GM19438 (cell line): ENCODE data around the gene PCK1.
"Not testable (repeated sequence)": the region's sequence is repeated elsewhere in the genome, so short reads cannot be mapped to it uniquely, and the experiment has no call there.

ENCODE experiments used
- ATAC-seq: cut with Tn5 transposase; IDR thresholded peaks from one replicate; pipeline ENCODE4 v1.9.1; 2021; ENCODE audit warnings: low read depth; ENCODE audit not compliant: unreplicated experiment

The PCK1 gene

DNA sequence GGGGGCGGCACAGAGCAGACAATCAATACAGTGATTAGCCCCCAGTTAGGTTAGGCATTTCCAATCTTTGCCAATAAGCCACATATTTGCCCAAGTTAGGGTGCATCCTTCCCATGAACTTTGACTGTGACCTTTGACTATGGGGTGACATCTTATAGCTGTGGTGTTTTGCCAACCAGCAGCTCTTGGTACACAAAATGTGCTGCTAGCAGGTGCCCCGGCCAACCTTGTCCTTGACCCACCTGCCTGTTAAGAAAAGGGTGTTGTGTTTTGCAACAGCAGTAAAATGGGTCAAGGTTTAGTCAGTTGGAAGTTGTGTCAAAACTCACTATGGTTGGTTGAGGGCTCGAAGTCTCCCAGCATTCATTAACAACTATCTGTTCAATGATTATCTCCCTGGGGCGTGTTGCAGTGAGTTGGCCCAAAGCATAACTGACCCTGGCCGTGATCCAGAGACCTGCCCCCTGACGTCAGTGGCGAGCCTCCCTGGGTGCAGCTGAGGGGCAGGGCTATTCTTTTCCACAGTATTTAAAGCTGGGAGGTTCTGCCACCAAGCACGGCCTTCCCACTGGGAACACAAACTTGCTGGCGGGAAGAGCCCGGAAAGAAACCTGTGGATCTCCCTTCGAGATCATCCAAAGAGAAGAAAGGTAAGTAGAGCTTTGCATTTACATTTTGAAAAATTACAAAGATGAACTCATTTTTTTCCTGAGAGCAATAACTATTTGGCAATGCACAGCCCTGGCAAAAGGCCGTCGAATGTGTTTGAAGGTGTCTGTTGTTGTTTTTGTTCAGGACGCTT, at the start of gene PCK1:
Gene PCK1, plus strand, starts transcription at position 557 of the 802 bp plus-strand sequence. CDS start 302 bp downstream, outside the sequence.
- ATAC-seq = no peak

DNA sequence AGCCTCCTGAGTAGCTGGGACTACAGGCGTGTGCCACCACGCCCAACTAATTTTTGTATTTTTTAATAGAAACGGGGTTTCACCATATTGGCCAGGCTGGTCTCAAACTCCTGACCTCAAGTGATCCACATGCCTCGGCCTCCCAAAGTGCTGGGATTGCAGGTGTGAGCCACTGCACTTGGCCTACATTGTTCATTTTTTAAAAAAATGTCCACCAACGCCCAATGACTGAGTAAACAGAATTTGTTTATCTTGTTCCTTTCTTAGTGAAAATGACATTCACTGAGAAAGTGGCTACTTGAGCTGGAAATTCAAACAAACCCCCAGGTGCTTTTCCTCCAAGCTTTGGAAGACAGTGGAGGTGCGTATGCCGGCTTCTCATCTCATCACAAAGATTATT, 49.2 kb upstream of the PCK1 start:
- not testable (repeated sequence) for ATAC-seq

DNA sequence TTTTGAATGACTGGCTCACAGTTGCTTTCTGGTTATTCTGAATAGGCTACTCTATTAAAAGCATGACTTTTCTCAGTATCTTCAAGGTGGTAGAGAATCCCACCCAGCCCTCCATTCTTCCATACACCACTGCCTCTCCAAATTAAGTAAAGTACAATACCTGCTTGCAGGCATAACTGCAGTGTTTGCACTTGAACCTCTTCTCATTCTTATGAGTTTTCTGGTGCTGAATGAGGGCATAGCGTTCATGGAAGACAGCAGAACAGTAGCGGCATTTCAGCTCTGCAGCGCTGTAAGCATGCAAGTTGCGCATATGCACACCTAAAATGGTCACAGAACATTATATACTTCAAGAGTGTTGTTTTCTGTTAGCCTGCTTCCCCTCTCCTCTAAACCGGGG, 48.5 kb upstream of the PCK1 start:
- ATAC-seq = no peak

DNA sequence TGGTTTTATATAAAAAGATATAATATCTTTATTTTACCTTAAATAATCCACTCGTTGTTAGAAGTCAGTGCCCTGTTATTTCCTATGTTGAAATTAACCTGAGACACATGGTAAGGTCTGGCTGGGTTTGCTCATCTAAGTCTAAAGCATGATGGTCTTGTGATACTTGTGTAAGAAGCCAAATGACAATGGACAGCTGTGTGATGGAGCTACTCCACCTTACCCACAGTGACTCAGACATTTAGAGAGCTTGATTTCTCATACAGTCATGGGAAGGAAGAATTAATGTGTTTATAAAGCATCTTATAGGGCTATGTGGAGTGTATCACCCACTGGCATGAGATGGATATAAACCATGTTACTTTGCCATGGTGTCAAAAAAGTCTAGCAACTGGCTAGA, 47.7 kb upstream of the PCK1 start:
- no peak for ATAC-seq

DNA sequence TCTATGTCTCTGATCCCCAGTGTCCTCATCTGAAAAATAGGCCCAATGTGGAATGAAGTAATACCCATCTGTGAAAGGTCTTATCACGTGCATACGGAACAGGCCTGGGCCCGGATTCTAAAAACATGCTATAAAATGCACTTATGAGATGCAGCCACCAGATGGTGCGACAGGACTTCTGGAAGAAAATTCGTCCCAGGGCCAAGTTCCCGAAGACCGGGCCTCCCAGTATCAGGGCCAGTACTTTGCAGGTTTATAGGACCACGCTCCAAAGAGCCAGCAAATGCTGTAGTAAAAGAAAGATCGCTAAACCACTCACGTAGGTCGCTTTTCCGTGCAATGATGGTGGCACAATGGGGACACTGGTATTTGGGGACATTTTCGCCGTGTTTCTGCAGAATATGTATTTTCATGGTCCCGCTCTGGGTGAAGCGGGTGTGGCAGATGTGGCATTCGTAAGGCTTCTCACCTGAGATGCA, 46.6 kb upstream of the PCK1 start:
- no peak for ATAC-seq

DNA sequence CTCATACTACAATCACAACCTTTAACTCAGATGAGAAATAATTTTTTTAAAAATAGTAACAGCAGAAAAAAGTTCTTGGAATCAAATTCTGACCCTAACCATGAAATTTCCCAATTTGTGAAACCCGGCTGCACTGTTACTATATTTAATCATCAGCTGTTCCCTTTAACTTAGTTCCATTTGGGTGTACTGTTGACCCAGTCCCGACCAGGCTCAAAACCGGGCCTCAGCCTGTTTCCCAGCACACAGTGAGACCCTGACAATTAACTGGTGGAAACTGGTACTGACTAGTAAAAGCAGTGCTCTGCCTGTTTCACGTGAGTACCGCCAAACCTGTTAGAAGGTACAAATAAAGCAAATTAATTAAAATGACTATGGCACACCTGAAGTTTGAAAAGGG, 43.0 kb upstream of the PCK1 start:
- no peak for ATAC-seq

DNA sequence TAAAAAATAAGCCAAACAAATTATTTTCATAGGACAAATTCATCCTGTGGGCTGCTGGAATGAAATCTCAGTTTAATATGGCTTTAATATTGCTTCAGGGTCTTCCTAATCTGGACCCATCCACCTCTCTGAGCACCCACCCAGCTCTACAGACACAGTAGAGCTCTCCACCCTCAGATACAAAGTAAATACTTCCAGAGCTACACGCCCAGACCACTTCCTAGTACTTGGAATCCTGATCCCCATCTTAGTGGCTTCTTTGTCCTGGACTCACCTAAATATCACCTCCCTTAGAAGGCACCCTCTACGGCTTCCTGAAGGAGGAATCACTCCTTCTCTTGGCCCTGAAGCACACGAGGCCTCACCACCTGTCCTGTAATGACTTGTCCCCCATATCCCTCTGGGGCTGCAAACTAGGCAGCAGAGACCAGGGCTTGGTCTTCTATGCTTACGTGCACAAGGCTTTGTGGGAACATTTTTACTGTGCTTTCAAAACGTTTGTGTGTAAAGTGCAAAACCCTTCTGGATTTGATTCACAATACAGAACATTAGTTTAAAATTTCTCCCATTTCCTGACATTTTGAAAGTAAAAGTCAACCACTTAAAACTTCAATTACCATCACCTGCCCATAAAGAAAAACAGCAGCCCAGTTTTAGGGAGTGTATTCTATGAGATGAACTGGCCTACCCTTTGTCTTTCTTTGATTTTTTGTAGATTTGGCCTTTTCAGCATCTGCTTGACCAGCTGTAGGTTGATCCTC, 38.4 kb upstream of the PCK1 start:
- no peak for ATAC-seq

DNA sequence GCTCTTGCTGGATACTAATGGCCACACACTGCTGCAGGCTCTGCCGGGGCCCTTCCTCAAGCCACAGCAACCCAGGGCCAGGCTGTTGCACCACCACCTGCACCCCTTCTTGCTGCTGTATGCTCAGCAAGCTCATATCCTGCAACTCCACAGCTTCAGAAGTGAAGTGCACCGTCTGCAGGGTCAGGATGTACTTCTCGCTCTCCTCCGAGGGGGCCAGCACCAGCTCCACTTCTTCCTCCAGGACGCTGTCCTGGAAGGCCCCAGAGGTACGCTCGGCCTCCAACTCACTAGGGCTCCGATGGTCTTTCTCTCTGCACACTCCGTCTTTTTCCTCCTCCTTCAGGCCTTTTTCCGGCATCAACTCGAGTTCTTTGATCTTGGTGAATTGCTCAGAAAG, 37.1 kb upstream of the PCK1 start:
- no peak for ATAC-seq

DNA sequence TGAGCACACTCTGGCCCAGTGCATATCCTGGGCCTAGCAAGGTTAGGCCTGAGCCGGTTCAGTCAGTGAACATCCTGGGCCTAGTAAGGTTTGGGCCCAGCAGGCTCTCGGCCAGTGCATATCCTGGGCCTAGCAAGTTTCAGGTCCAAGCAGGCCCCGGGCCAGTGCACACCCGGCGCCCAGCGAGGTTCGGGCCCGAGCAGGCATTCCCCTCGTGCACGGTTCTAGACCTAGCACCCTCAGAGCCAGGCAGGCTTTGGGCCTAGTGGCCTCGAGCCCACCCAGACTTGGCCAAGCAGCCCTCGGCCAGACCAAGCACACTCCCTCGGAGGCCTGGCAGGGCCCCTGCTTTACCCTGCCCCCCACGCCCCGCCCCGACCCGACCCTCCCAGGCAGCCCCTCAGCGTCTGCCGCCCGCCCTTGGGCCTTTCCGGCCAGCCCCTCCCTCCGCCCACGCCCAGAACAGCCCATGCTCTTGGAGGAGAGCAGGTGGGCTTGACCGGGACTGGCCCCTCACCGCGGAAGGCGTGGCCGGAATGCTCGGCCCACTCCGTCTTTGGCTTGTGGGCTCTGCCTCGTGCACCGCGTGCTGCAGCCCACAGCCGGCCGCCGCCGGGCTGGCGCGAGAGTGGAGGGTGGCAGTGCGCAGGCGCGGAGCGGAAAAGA, 36.3 kb upstream of the PCK1 start, which contains the start of gene CTCFL:
Gene CTCFL, minus strand, starts transcription at position 630 of the 666 bp plus-strand sequence. CDS start 935 bp downstream, outside the sequence.
- no peak for ATAC-seq

DNA sequence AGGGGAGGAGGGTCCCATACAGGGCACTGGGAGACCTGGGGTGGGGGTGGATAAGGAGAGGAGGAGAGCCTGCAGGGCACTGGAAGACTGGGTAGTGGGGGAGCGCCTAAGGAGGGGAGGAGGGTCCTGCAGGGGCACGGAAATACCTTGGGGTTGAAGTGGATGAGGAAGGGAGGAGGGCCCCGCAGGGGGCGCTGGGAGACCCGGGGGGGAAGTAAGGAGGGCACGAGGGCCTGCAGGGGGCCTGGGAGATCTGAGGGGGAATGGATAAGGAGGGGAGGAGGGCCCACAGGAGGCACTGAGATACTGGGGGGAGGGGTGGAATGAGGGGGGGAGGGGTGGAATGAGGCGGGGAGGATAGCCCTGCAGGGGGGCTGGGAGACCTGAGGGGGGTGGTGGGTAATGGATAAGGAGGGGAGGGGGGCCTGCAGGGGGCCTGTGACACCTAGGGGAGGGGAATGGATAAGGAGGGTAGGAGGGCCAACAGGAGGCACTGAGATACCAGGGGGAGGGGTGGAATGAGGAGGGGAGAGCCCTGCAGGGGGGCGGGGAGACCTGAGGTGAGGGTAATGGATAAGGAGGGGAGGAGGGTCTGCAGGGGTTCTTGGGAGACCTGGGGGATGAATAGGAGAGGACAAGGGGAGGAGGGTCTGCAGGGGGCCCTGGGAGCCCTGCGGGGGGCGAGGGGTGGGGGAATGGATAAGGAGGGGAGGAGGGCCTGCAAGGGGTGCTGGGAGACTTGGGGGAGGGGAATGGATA, 35.4 kb upstream of the PCK1 start:
- ATAC-seq = no peak

DNA sequence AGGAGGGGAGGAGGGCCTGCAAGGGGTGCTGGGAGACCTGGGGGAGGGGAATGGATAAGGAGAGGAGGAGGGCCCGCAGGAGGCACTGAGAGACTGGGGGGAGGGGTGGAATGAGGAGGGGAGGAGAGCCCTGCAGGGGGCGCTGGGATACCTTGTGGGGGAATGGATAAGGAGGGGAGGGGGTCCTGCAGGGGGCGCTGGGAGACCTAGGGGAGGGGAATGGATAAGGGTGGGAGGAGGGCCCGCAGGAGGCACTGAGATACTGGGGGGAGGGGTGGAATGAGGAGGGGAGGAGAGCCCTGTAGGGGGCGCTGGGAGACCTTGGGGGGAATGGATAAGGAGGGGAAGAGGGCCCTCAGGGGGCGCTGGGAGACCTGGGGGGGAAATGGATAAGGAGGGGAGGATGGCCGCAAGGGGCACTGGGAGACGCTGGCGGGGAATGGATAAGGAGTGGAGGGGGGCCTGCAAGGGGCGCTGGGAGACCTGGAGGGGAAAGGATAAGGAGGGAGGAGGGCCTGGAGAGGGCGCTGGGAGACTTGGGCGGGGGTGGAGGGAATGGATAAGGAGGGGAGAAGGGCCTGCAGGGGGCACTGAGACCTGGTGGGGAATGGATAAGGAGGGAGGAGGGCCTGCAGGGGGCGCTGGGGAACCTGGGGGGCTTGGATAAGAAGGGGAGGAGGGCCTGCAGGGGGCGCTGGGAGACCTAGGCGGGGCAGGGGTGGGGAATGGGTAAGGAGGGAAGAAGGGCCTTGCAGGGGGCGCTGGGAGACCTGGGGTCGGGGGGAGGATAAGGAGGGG, 34.6 kb upstream of the PCK1 start:
- ATAC-seq = no peak

DNA sequence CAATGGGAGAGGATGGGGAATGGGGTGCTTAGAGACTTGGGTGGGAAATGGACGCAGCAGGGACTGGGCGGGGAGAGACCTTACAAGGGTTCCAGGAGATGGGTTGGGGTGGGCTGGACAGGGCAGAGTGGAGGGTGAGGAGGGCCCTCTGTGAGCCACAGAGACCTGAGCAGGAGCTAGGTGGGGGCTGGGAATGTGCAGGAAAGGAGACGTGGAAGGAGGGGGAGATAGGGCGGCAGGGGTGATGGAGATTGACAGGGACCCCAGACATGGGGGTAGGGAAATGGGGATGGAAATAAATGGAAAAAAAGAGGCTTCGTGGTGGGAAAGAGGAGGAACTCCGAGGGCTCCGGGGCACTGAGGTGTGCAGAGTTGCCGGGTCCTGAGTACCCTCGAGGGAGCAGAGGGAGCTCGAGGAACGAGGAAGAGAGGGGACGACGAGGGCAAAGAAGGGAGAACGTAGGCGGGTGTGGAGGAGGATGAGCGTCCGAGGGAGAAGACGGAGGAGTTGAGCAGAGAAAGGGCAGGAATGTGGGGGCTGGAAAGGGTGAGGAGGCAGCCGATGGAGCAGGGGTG, 33.9 kb upstream of the PCK1 start:
- no peak for ATAC-seq

DNA sequence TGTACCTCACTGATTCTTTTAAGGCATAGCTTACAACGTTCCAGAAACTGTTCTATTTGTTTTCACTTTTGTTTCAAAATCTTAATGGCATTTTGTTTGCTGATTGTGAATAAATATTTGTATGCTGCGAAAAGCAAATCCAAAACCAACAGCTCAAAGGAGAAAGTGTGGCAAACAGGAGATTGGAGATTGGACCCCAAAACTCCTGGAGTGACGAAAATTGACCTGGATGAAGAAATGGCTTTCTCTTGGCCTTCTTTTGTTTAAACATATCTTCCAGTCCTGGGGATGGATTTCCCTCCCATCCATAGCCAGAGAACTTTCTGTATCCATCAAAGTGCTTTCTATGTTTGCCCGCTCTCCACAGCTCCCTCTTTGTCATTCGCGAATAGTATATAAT, 33.2 kb upstream of the PCK1 start:
- ATAC-seq = no peak

DNA sequence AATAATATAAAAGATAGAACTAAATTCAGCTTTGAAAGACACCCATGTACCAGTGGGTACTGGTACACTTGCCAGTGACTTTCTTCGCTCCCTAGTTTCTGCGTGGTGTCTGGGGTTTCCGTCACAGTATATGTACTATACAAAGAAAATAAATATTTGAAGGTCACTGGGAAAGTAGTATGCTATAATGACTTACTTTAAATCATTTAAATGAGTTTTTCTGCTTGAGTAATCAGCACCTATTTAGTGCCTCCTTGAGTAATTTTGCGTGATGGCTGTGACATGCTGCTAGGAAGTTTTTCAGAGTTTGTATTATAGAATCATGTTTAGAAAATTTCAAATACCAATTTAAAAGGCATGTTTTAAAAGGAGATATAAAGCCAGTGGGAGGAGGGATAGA, 32.8 kb upstream of the PCK1 start:
- ATAC-seq = no peak

DNA sequence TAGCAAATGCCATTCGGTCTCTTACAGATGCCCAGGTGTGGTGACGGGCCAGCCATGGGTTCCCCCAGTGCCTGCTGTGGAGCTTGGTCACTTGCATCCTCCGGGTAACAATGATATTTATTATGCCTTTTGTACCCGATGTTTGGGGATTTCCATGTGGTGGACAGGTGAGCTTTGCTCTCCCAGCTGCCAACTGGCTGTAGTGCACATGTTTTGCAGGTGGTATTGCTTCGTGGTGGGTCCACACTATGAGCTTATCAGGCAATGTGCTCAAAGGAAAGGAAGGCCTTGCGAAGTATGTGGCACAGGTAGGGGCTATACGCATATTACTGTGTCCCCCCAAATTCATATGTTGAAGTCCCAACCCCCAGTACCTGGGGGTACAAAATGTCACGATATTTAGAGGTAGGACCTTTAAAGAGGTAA, 31.7 kb upstream of the PCK1 start:
- ATAC-seq = no peak

DNA sequence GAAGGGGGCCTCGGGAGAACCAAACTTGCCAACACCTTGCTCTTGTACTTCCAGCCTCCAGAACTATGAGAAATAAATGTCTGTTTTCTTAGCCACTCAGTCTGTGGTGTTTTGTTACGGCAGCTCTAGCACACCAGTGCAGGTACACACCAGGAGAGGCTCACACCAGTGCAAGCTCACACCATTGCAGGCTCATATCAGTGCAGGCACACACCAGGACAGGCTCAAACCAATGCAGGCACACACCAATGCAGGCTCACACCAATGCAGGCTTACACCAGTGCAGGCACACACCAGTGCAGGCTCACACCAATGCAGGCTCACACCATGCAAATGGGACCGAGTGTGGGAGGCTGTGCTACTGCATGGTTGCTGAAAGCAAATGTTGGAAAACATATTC, 31.1 kb upstream of the PCK1 start:
- no peak for ATAC-seq

DNA sequence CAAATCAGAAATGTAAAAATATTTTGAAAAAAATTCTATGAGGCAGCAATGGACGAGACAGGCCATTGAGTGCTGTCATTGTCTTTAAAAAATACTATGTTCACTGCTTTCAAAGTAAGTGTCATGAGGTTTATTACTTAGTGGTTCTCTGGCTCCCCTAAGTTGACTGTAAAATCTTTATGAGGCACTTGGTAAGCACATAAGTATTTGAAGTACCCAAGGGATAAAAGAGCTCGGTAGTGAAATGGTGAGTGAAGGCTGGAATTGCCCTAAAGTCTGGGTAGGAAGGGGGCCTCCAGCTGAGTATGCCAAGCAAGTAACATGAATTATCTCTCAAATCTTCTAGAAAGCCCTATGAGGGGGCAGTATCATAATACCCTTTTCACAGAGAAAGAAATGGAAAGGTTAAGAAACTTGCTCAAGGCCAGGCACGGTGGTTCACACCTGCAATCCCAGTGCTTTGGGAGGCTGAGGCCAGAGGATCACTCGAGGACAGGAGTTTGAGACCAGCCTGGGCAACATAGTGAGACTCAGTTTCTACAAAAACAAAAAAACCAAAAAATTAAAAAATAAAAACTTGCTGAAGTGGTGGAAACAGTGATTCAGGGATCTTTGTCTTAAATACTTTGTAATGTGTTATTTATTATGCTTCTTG, 30.5 kb upstream of the PCK1 start:
- no peak for ATAC-seq

DNA sequence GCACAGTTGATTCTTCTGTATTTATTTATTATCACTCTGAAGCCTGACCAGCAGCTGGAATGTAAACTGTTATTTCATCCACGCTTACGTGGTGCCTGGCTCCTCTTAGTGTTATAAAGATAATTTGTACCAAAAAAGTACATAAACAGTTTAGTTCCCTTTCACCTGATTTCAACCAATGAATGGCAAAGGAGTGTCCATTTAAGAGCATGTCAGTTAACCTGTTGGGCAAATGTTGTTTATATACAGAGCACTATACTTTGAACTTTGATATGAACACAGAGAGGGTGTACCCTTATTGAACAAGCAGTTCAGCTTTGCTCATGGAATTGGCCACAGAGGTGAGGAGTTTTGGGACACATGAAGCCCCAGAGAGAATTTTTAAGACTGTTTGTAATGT, 28.8 kb upstream of the PCK1 start:
- ATAC-seq = no peak

DNA sequence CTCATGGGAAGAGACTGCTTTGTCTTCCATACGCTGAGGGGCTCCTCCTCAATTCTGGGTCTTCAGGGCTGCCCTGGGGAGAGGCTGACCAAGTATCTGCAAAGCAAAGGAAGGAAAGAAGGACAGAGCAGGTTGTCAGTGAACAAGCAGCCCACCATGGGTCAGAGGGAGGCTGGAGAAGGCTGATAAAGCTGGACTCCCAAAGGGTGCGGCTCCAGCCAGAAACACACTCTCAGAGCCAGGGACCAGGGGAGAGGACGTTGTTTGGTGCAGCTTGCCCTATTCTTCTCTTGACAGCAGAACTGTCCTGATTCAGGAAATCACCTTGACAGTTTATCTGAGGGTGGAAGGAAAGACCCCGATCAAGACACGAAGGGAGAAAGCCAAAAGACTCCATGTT, 25.6 kb upstream of the PCK1 start:
- ATAC-seq = no peak
